Measurements from ENCODE around the gene SPDEF. TPM values are rescaled to one million over a fixed set of nuclear protein-coding genes. Genes with fewer than 3 reads are reported as not detected.

SPDEF gene
- total and polyA plus RNA-seq, 2 of the 13 experiments (the other 11 are each of a cell fraction or from before 2014, with no cell fraction given) = not detected

- ATAC-seq (no peak), DNase-seq (ENCODE audit: low spot score) (no peak), FAIRE-seq (no peak)
- intact Hi-C loops (cut with micrococcal nuclease; ENCODE audit: unreplicated experiment) (no loop called here), in situ Hi-C loops (cut with HindIII; ENCODE audit: extremely low pct_ligation_motif_present, low pct_unique_long_range_greater_than_20kb) (no loop called here)
- no peaks in the 10 kb centered on the region for H3K79me2 ChIP-seq (ENCODE audit: insufficient read depth, low read length)
- no TSS peak for BruUV-seq (replicated peaks)
- H2AFZ ChIP-seq (ENCODE audit: low read length) = no peak overlapping the region
- CTCF ChIA-PET (ENCODE audit: low intra/inter-chr PET ratio, low total read pairs) = no interaction called here
- no peaks in the 10 kb centered on the region for H3K4me1 ChIP-seq (ENCODE audit: insufficient read depth, low read length)
- H3K9ac ChIP-seq (ENCODE audit: insufficient read depth, low read depth, low read length) = no peak overlapping the region
- H3K4me2 ChIP-seq (ENCODE audit: low read depth, low read length) = no peak overlapping the region
- H3K4me3 ChIP-seq (replicated peaks in 1 of 3; ENCODE audit: insufficient read depth in 1 of 3, low read depth in 2 of 3, low read length in 3 of 3) = no peak overlapping the region
- whole genome bisulfite sequencing (ENCODE audit: low lambda C conversion rate) = 77% methylated on average over 3 of the region's 3 CpGs
- H3K27ac ChIP-seq (ENCODE audit: extremely low read length, insufficient read depth, low read length) = no peak overlapping the region
- peaks cover 0 to 8% of the 10 kb centered on the region in 2 experiments; a peak in 3 of 5 replicates for H3K27me3 ChIP-seq (ENCODE audit: control insufficient read depth in 1 of 2, insufficient read depth in 2 of 2, low read length in 2 of 2)
- POLR2A ChIA-PET = no interaction called here
- TF ChIP-seq XRCC5 (optimal IDR thresholded peaks at IDR 0.05; ENCODE audit: low read length) (no peak), SIX1 (CRISPR knock-in tag; IDR thresholded peaks at IDR 0.05; ENCODE audit: borderline replicate concordance) (no peak), XBP1 (CRISPR knock-in tag; IDR thresholded peaks at IDR 0.05) (no peak), FUBP1 (CRISPR knock-in tag; IDR thresholded peaks at IDR 0.05; ENCODE audit: borderline replicate concordance) (no peak), JUND (CRISPR knock-in tag; IDR thresholded peaks at IDR 0.05) (no peak), ZNF256 (CRISPR knock-in tag; conservative IDR thresholded peaks at IDR 0.05) (no peak), POGK (CRISPR knock-in tag; conservative IDR thresholded peaks at IDR 0.05) (no peak), ZNF234 (CRISPR knock-in tag; conservative IDR thresholded peaks at IDR 0.05) (no peak), RFX1 (IDR thresholded peaks at IDR 0.05) (no peak), GTF3A (CRISPR knock-in tag; conservative IDR thresholded peaks at IDR 0.05) (no peak)
- TF ChIP-seq, protein P1, sequence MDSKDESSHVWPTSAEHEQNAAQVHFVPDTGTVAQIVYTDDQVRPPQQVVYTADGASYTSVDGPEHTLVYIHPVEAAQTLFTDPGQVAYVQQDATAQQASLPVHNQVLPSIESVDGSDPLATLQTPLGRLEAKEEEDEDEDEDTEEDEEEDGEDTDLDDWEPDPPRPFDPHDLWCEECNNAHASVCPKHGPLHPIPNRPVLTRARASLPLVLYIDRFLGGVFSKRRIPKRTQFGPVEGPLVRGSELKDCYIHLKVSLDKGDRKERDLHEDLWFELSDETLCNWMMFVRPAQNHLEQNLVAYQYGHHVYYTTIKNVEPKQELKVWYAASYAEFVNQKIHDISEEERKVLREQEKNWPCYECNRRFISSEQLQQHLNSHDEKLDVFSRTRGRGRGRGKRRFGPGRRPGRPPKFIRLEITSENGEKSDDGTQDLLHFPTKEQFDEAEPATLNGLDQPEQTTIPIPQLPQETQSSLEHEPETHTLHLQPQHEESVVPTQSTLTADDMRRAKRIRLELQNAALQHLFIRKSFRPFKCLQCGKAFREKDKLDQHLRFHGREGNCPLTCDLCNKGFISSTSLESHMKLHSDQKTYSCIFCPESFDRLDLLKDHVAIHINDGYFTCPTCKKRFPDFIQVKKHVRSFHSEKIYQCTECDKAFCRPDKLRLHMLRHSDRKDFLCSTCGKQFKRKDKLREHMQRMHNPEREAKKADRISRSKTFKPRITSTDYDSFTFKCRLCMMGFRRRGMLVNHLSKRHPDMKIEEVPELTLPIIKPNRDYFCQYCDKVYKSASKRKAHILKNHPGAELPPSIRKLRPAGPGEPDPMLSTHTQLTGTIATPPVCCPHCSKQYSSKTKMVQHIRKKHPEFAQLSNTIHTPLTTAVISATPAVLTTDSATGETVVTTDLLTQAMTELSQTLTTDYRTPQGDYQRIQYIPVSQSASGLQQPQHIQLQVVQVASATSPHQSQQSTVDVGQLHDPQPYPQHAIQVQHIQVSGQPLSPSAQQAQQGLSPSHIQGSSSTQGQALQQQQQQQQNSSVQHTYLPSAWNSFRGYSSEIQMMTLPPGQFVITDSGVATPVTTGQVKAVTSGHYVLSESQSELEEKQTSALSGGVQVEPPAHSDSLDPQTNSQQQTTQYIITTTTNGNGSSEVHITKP (CRISPR knock-in tag; IDR thresholded peaks at IDR 0.05; ENCODE audit: low read depth) = no peak
- TF ChIP-seq, protein P2, sequence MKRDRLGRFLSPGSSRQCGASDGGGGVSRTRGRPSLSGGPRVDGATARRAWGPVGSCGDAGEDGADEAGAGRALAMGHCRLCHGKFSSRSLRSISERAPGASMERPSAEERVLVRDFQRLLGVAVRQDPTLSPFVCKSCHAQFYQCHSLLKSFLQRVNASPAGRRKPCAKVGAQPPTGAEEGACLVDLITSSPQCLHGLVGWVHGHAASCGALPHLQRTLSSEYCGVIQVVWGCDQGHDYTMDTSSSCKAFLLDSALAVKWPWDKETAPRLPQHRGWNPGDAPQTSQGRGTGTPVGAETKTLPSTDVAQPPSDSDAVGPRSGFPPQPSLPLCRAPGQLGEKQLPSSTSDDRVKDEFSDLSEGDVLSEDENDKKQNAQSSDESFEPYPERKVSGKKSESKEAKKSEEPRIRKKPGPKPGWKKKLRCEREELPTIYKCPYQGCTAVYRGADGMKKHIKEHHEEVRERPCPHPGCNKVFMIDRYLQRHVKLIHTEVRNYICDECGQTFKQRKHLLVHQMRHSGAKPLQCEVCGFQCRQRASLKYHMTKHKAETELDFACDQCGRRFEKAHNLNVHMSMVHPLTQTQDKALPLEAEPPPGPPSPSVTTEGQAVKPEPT (CRISPR knock-in tag; IDR thresholded peaks at IDR 0.05; ENCODE audit: low read depth) = no peak
- TF ChIP-seq, protein P3, sequence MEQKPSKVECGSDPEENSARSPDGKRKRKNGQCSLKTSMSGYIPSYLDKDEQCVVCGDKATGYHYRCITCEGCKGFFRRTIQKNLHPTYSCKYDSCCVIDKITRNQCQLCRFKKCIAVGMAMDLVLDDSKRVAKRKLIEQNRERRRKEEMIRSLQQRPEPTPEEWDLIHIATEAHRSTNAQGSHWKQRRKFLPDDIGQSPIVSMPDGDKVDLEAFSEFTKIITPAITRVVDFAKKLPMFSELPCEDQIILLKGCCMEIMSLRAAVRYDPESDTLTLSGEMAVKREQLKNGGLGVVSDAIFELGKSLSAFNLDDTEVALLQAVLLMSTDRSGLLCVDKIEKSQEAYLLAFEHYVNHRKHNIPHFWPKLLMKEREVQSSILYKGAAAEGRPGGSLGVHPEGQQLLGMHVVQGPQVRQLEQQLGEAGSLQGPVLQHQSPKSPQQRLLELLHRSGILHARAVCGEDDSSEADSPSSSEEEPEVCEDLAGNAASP (CRISPR knock-in tag; IDR thresholded peaks at IDR 0.05; ENCODE audit: borderline replicate concordance) = no peak
- no peaks in the 10 kb centered on the region for H3K9me3 ChIP-seq (ENCODE audit: low read length)
- H4K20me1 ChIP-seq (ENCODE audit: insufficient read depth, low read length) = no peaks in the 10 kb centered on the region
- no peaks in the 10 kb centered on the region for H3K36me3 ChIP-seq (replicated peaks in 1 of 2; ENCODE audit: control insufficient read depth in 1 of 2, insufficient read depth in 2 of 2, low read length in 2 of 2)
These were observed 47.7 kb downstream of the SPDEF start for GRCh38 chr6:34508425-34508824.

Data from HepG2 (cell line).